Endodermal cell (in vitro differentiated cells): ENCODE measurements around the gene XPO4. TPM values are rescaled to one million over a fixed set of nuclear protein-coding genes. Genes with fewer than 3 reads are reported as not detected.
"Not testable (repeated sequence)": the region's sequence is repeated elsewhere in the genome, so short reads cannot be mapped to it uniquely, and the experiment has no call there.

Experiments
- DNase-seq: peaks from one replicate; pipeline ENCODE4 v3.0.0-alpha.2; 2017
- H3K27ac ChIP-seq: 2 replicates; pipeline ENCODE4 v1.5.1; 2013; ENCODE audit warnings: mild to moderate bottlenecking, low read depth, low read length, moderate library complexity
- H3K27me3 ChIP-seq: 2 replicates; pipeline ENCODE4 v1.6.1; 2013; ENCODE audit warnings: mild to moderate bottlenecking, low read length, moderate library complexity; ENCODE audit not compliant: insufficient read depth, control insufficient read depth, poor library complexity, severe bottlenecking
- H3K36me3 ChIP-seq: 2 replicates; pipeline ENCODE4 v1.7.0; 2013; ENCODE audit warnings: mild to moderate bottlenecking, low read length, moderate library complexity; ENCODE audit not compliant: control insufficient read depth, insufficient read depth
- H3K4me1 ChIP-seq: one replicate; pipeline ENCODE4 v1.7.0; 2013; ENCODE audit warnings: low read length; ENCODE audit not compliant: control insufficient read depth, insufficient read depth
- H3K4me3 ChIP-seq: 2 replicates; pipeline ENCODE4 v1.5.1; 2013; ENCODE audit warnings: mild to moderate bottlenecking, low read length, moderate library complexity
- H3K9ac ChIP-seq: 2 replicates; pipeline ENCODE4 v1.6.1; 2013; ENCODE audit warnings: mild to moderate bottlenecking, low read length, moderate library complexity; ENCODE audit not compliant: poor library complexity, severe bottlenecking; ENCODE audit errors: extremely low read depth
- H3K9me3 ChIP-seq: 2 replicates; pipeline ENCODE4 v1.6.1; 2013; ENCODE audit warnings: mild to moderate bottlenecking, low read length, moderate library complexity; ENCODE audit not compliant: control insufficient read depth
- H3K27ac Mint-ChIP-seq: 2 replicates; pipeline ENCODE4 v1.8.0; 2020; ENCODE audit warnings: mixed read lengths
- H3K27me3 Mint-ChIP-seq: 2 replicates; pipeline ENCODE4 v1.8.0; 2021; ENCODE audit warnings: mild to moderate bottlenecking, mixed read lengths; ENCODE audit not compliant: insufficient read depth
- H3K36me3 Mint-ChIP-seq: 2 replicates; pipeline ENCODE4 v1.8.0; 2020; ENCODE audit warnings: low read depth, mixed read lengths
- H3K4me1 Mint-ChIP-seq: 2 replicates; pipeline ENCODE4 v1.8.0; 2020; ENCODE audit warnings: mixed read lengths
- H3K4me3 Mint-ChIP-seq: 2 replicates; pipeline ENCODE4 v1.8.0; 2020; ENCODE audit warnings: mild to moderate bottlenecking, moderate library complexity, mixed read lengths
- H3K9me3 Mint-ChIP-seq: 2 replicates; pipeline ENCODE4 v1.8.0; 2020; ENCODE audit warnings: mild to moderate bottlenecking, mixed read lengths
- WGBS, 2 experiments: methylation state at CpG; one replicate each; pipeline versions ENCODE4 v1.1.5 to v1.1.7; 2013; ENCODE audit warnings: missing lambda C conversion rate in 2 of 2, mixed read lengths in 1 of 2; ENCODE audit not compliant: insufficient coverage in 1 of 2, insufficient read length in 1 of 2; 5-methylcytosine and 5-hydroxymethylcytosine counted together
- total RNA-seq, 2 donors: library from RNA; stranded (reverse); fragmentation: NEBNext Ultra II Directional in 1 of 2; extraction: Animal tissue kit (Norgen Biotek cat#: 25700) in 1 of 2; gene quantifications; 2 replicates in 1 of 2; 3 replicates in 1 of 2; pipeline ENCODE4 v1.2.1, GENCODE V29; 2021
- TF ChIP-seq, protein P1 (sequence below): fragments of 200-600 bp; sonication (generic); conservative IDR thresholded peaks from 2 replicates; pipeline ENCODE4 v1.5.0; 2021; ENCODE audit warnings: antibody characterized with exemption, mild to moderate bottlenecking

Gene XPO4
- total RNA-seq, 2 donors from 2014 or later, result 28.8 to 32.0 TPM

DNA sequence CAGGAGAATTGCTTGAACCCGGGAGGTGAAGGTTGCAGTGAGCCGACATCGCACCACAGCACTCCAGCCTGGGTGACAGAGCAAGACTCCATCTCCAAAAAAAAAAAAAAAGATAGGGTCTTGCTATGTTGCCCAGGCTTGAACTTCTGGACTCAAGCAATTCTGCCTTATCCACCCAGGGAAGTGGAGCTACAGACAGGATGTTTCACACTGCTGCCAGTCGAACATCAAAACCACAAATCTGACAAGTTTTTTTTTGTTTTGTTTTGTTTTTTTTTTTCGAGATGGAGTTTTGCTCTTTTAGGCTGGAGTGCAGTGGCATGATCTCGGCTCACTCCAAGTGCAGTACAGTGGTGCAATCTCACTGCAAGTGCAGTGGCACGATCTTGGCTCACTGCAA lies 10.8 kb downstream of the XPO4 start:
- 93 to 97% methylated on average over 4 to 7 of the region's 7 CpGs for WGBS, 2 experiments
- Histone ChIP-seq H3K27ac (no peak overlapping the region), H3K36me3 (peaks cover 9% of the 10 kb centered on the region), H3K4me3 (no peak overlapping the region), H3K4me1 (no peaks in the 10 kb centered on the region), H3K27me3 (no peaks in the 10 kb centered on the region), H3K9ac (no peak overlapping the region), H3K9me3 (no peaks in the 10 kb centered on the region)
- no peak for DNase-seq
- H3K36me3 Mint-ChIP-seq, result peaks cover 13% of the 10 kb centered on the region
- no peaks in the 10 kb centered on the region for H3K4me1 Mint-ChIP-seq
- no peaks in the 10 kb centered on the region for H3K9me3 Mint-ChIP-seq
- no peaks in the 10 kb centered on the region for H3K27me3 Mint-ChIP-seq
- no peak overlapping the region for H3K4me3 Mint-ChIP-seq
- no peak overlapping the region for H3K27ac Mint-ChIP-seq
- TF ChIP-seq, protein P1, sequence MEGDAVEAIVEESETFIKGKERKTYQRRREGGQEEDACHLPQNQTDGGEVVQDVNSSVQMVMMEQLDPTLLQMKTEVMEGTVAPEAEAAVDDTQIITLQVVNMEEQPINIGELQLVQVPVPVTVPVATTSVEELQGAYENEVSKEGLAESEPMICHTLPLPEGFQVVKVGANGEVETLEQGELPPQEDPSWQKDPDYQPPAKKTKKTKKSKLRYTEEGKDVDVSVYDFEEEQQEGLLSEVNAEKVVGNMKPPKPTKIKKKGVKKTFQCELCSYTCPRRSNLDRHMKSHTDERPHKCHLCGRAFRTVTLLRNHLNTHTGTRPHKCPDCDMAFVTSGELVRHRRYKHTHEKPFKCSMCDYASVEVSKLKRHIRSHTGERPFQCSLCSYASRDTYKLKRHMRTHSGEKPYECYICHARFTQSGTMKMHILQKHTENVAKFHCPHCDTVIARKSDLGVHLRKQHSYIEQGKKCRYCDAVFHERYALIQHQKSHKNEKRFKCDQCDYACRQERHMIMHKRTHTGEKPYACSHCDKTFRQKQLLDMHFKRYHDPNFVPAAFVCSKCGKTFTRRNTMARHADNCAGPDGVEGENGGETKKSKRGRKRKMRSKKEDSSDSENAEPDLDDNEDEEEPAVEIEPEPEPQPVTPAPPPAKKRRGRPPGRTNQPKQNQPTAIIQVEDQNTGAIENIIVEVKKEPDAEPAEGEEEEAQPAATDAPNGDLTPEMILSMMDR, result no peak

DNA sequence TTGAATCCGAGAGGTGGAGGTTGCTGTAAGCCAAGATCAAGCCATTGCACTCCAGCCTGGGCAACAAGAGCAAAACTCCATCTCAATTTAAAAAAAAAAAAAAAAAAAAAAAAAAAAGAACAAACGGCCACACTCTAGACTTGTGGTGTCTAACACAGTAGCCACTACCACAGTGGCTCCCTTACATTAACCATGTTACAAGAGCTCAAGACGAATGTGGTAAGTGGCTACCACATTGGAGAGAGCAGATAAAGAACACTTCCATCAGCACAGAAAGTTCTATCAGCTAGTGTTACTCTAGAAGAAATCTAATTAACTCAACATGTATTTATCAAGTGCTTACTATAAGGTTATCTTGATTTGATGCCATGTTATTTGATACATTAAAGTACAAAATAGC lies 11.5 kb downstream of the XPO4 start:
- Mint-ChIP-seq H3K36me3 (peaks cover 13% of the 10 kb centered on the region), H3K27me3 (no peaks in the 10 kb centered on the region), H3K4me3 (no peak overlapping the region), H3K4me1 (no peaks in the 10 kb centered on the region), H3K9me3 (no peaks in the 10 kb centered on the region), H3K27ac (no peak overlapping the region)
- H3K9me3 ChIP-seq, result no peaks in the 10 kb centered on the region
- no peaks in the 10 kb centered on the region for H3K27me3 ChIP-seq
- WGBS, 2 experiments, result 91% methylated on average over 3 of the region's 3 CpGs; no CpG with 5 or more reads in 1 of the 2 experiments
- H3K4me3 ChIP-seq, result no peak overlapping the region
- no peak overlapping the region for H3K27ac ChIP-seq
- H3K9ac ChIP-seq, result no peak overlapping the region
- H3K4me1 ChIP-seq, result no peaks in the 10 kb centered on the region
- DNase-seq, result no peak
- TF ChIP-seq, protein P1, result no peak
- H3K36me3 ChIP-seq, result peaks cover 9% of the 10 kb centered on the region

DNA sequence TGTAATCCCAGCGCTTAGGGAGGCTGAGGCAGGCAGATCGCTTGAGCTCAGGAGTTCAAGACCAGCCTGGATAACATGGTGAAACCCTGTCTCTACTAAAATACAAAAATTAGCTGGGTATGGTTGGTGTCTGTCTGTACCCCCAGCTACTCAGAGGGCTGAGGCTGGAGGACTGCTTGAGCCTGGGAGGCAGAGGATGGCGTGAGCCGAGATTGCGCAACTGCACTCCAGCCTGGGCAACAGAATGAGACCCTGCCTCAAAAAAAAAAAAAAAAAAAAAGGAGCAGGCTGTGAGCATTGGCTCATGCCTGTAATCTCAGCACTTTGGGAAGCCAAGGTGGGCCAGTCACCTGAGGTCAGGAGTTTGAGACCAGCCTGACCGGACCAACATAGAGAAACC lies 12.0 kb downstream of the XPO4 start:
- peaks cover 13% of the 10 kb centered on the region for H3K36me3 Mint-ChIP-seq
- not testable (repeated sequence) for H3K4me3 Mint-ChIP-seq, H3K9me3 ChIP-seq, H3K27ac Mint-ChIP-seq, H3K36me3 ChIP-seq, H3K4me1 ChIP-seq, H3K9ac ChIP-seq, H3K27ac ChIP-seq, H3K4me1 Mint-ChIP-seq, H3K9me3 Mint-ChIP-seq, DNase-seq, H3K27me3 Mint-ChIP-seq, H3K27me3 ChIP-seq, H3K4me3 ChIP-seq
- 88 to 95% methylated on average over 5 to 6 of the region's 6 CpGs for WGBS, 2 experiments

- peaks cover 12% of the 10 kb centered on the region for H3K36me3 Mint-ChIP-seq
- Histone ChIP-seq H3K27me3 (no peaks in the 10 kb centered on the region), H3K9me3 (peaks cover 2% of the 10 kb centered on the region), H3K27ac (no peak overlapping the region), H3K4me3 (peak overlapping the region; percentile 19), H3K36me3 (no peaks in the 10 kb centered on the region), H3K4me1 (peaks cover 3% of the 10 kb centered on the region), H3K9ac (no peak overlapping the region)
- WGBS, 2 experiments, result 36 to 39% methylated on average over 2 to 3 of the region's 3 CpGs
- H3K27me3 Mint-ChIP-seq, result no peaks in the 10 kb centered on the region
- TF ChIP-seq, protein P1, result no peak
- peak; percentile 83 for DNase-seq
- no peaks in the 10 kb centered on the region for H3K9me3 Mint-ChIP-seq
- H3K27ac Mint-ChIP-seq, result peak overlapping the region; percentile 76
- peak overlapping the region; percentile 3 for H3K4me3 Mint-ChIP-seq
- H3K4me1 Mint-ChIP-seq, result peaks cover 36% of the 10 kb centered on the region
Measured at GRCh38 chr13:20882206-20882605, 20.3 kb downstream of the XPO4 start.
